Psoas muscle (tissue), 8 donors: ENCODE data around the gene SLAIN1. TPM values are rescaled to one million over a fixed set of nuclear protein-coding genes. Genes with fewer than 3 reads are reported as not detected.

Source experiments
- ATAC-seq, 4 donors: fragments of 200-7000 bp; cut with Tn5 transposase; one replicate each; pipeline ENCODE4 v1.9.1; 2020; ENCODE audit warnings: moderate library complexity in 3 of 4, mild to moderate bottlenecking in 2 of 4
- DNase-seq, 2 donors: peaks; one replicate each; pipeline ENCODE4 v3.0.0-alpha.2; 2020
- H3K27ac ChIP-seq: fragments of 200-600 bp; one replicate; pipeline ENCODE4 v1.8.0; 2022
- H3K27me3 ChIP-seq, 3 donors: fragments of 200-600 bp in 1 of 3; one replicate each; pipeline versions ENCODE4 v1.6.1 to v1.8.0; 2013 to 2022; ENCODE audit warnings: low read length in 2 of 3, mild to moderate bottlenecking in 2 of 3, moderate library complexity in 1 of 3; ENCODE audit not compliant: insufficient read depth in 3 of 3
- H3K36me3 ChIP-seq, 2 donors: fragments of 200-600 bp in 1 of 2; one replicate each; pipeline versions ENCODE4 v1.6.1 to v1.8.0; 2013 to 2022; ENCODE audit warnings: low read depth in 1 of 2, mild to moderate bottlenecking in 1 of 2, moderate library complexity in 1 of 2; ENCODE audit not compliant: insufficient read depth in 1 of 2
- H3K4me1 ChIP-seq: fragments of 200-600 bp; one replicate; pipeline ENCODE4 v1.8.0; 2022
- H3K4me3 ChIP-seq: fragments of 200-600 bp; one replicate; pipeline ENCODE4 v1.8.0; 2022; ENCODE audit warnings: mild to moderate bottlenecking
- H3K9me3 ChIP-seq: fragments of 200-600 bp; one replicate; pipeline ENCODE4 v1.8.0; 2022
- CTCF ChIP-seq: fragments of 200-600 bp; IDR thresholded peaks from one replicate; pipeline ENCODE4 v1.8.0; 2022; ENCODE audit warnings: antibody characterized with exemption
- WGBS, 3 donors: extraction: QIAGEN DNeasy Blood & Tissue Kit; methylation state at CpG; one replicate each; pipeline versions ENCODE4 v1.1.6 to v1.1.7; 2013; 5-methylcytosine and 5-hydroxymethylcytosine counted together
- intact Hi-C, 2 donors: fragments of 100-400 bp; cut with DNase I; formaldehyde crosslinking; loops; one replicate each; pipeline versions ENCODE4 v1.11.0 to v1.14.2; 2022
- polyA plus RNA-seq, 3 donors: library from polyadenylated mRNA; stranded (reverse); fragments of 200-250 nt; gene quantifications; one replicate each; pipeline ENCODE4 v1.2.3, GENCODE V29; 2013
- total RNA-seq, 4 donors: library from RNA; stranded (reverse); fragmentation: NEBNext Ultra II Directional in 2 of 4; extraction: Animal tissue kit (Norgen Biotek cat#: 25700) in 2 of 4; gene quantifications; one replicate each; pipeline versions ENCODE4 v1.2.1 to v1.2.4, GENCODE V29; 2021 to 2023
- donor health status: healthy with polysubstance abuse.
- donor health status: DM: no; HTN: no; CAD: no; lungs with moderate emphysema.
- donor health status: Bipolar disorder and iron deficiency.
- donor health status: healthy.
- donor health status: DM: yes; HTN: yes; CAD: no.
- donor health status: DM: no; HTN: no; CAD: no.
- donor health status: DM: no; HTN: no; CAD: no.
- donor health status: DM: yes; HTN: yes; CAD: no.

Gene SLAIN1
- total and polyA plus RNA-seq, 7 donors, result 0.69 to 6.6 (median 3.1) TPM

GRCh38 chr13:77737583-77738200, 40.2 kb downstream of the SLAIN1 start:
- intact Hi-C loops, result no loop called here
- no peaks in the 10 kb centered on the region for H3K27me3 ChIP-seq

GRCh38 chr13:77740097-77740735, 42.7 kb downstream of the SLAIN1 start:
- ATAC-seq (no peak), DNase-seq (no peak)
- Histone ChIP-seq H3K4me3 (no peak overlapping the region), H3K9me3 (no peaks in the 10 kb centered on the region), H3K27ac (no peak overlapping the region), H3K27me3 (no peaks in the 10 kb centered on the region), H3K36me3 (peaks cover 4 to 16% of the 10 kb centered on the region in 2 donors), H3K4me1 (no peaks in the 10 kb centered on the region)
- WGBS, 3 donors, result 79 to 87% (median 87%) methylated on average over 7 of the region's 7 CpGs
- no peak for TF ChIP-seq CTCF
- intact Hi-C loops, result no loop called here

More at GRCh38 chr13:77737583-77738200, 40.2 kb downstream of the SLAIN1 start:
- DNase-seq (no peak), ATAC-seq (no peak)
- no peak for TF ChIP-seq CTCF
- no peak overlapping the region for H3K27ac ChIP-seq
- H3K4me3 ChIP-seq, result no peak overlapping the region
- no peaks in the 10 kb centered on the region for H3K4me1 ChIP-seq
- H3K36me3 ChIP-seq, result no peaks in the 10 kb centered on the region
- 65 to 68% (median 66%) methylated on average over 2 of the region's 2 CpGs for WGBS, 3 donors
- H3K9me3 ChIP-seq, result no peaks in the 10 kb centered on the region

GRCh38 chr13:77740931-77741596, 43.6 kb downstream of the SLAIN1 start:
- WGBS, 3 donors, result 43 to 74% (median 45%) methylated on average over 8 of the region's 8 CpGs
- Histone ChIP-seq H3K27ac (no peak overlapping the region), H3K27me3 (no peaks in the 10 kb centered on the region), H3K4me1 (peaks cover 3% of the 10 kb centered on the region), H3K36me3 (peaks cover 4 to 16% of the 10 kb centered on the region in 2 donors), H3K4me3 (no peak overlapping the region), H3K9me3 (no peaks in the 10 kb centered on the region)
- ATAC-seq (peak in 2 of 4 donors; percentile 74 to 76), DNase-seq (no peak)
- intact Hi-C loops, result no loop called here
- no peak for TF ChIP-seq CTCF

GRCh38 chr13:77741597-77741972, 44.1 kb downstream of the SLAIN1 start:
- ATAC-seq (no peak), DNase-seq (no peak)
- intact Hi-C loops, result no loop called here
- TF ChIP-seq CTCF, result no peak
- H3K27ac ChIP-seq, result no peak overlapping the region
- no peaks in the 10 kb centered on the region for H3K9me3 ChIP-seq
- H3K4me3 ChIP-seq, result no peak overlapping the region
- peaks cover 4 to 16% of the 10 kb centered on the region in 2 donors for H3K36me3 ChIP-seq
- 87 to 100% (median 95%) methylated on average over 1 of the region's 1 CpG for WGBS, 3 donors
- no peaks in the 10 kb centered on the region for H3K27me3 ChIP-seq
- peaks cover 3% of the 10 kb centered on the region for H3K4me1 ChIP-seq
